GM18870 (cell line): ENCODE data around the gene ZNF710.

Source experiments
- ATAC-seq: cut with Tn5 transposase; IDR thresholded peaks from one replicate; pipeline ENCODE4 v1.9.1; 2021; ENCODE audit warnings: moderate library complexity; ENCODE audit not compliant: unreplicated experiment

Gene ZNF710

GRCh38 chr15:90036806-90037510 lies 35.8 kb downstream of the ZNF710 start:
- ATAC-seq: no peak

GRCh38 chr15:90037511-90037860 lies 36.4 kb downstream of the ZNF710 start:
- no peak for ATAC-seq

- peak; percentile 69 for ATAC-seq
Observed at GRCh38 chr15:90037961-90038631, 37.0 kb downstream of the ZNF710 start.

GRCh38 chr15:90038632-90039095 lies 37.5 kb downstream of the ZNF710 start:
- ATAC-seq: no peak

GRCh38 chr15:90039996-90040395 lies 38.9 kb downstream of the ZNF710 start:
- no peak for ATAC-seq

- ATAC-seq: no peak
Observed at GRCh38 chr15:90040618-90041017, 39.5 kb downstream of the ZNF710 start.

GRCh38 chr15:90042356-90042755 lies 41.2 kb downstream of the ZNF710 start:
- ATAC-seq: no peak

- ATAC-seq: no peak
Observed at GRCh38 chr15:90042766-90043529, 41.8 kb downstream of the ZNF710 start.

- ATAC-seq: no peak
Observed at GRCh38 chr15:90043530-90044010, 42.4 kb downstream of the ZNF710 start.

GRCh38 chr15:90044191-90044590 lies 43.1 kb downstream of the ZNF710 start:
- ATAC-seq: no peak

- ATAC-seq: no peak
Observed at GRCh38 chr15:90044916-90045371, 43.8 kb downstream of the ZNF710 start.

- ATAC-seq: no peak
Observed at GRCh38 chr15:90046289-90046688, 45.2 kb downstream of the ZNF710 start.

- no peak for ATAC-seq
Observed at GRCh38 chr15:90046911-90047392, 45.8 kb downstream of the ZNF710 start.

- ATAC-seq: no peak
Observed at GRCh38 chr15:90047956-90048575, 46.9 kb downstream of the ZNF710 start.

GRCh38 chr15:90049030-90049429 lies 47.9 kb downstream of the ZNF710 start:
- no peak for ATAC-seq

GRCh38 chr15:90049666-90050604 lies 48.8 kb downstream of the ZNF710 start:
- ATAC-seq: no peak

GRCh38 chr15:90051874-90052273 lies 50.8 kb downstream of the ZNF710 start:
- no peak for ATAC-seq

GRCh38 chr15:90053685-90054466 lies 52.8 kb downstream of the ZNF710 start:
- no peak for ATAC-seq

GRCh38 chr15:90054618-90055097 lies 53.5 kb downstream of the ZNF710 start:
- ATAC-seq: no peak
